HEK293 (cell line): ENCODE measurements around the gene LINGO1.
A peak's percentile ranks its signal among the peaks of the same experiment; 100 is the strongest.

Source experiments
- CTCF ChIA-PET: fragments of 350-600 bp; formaldehyde crosslinking; extraction: SDS; loops from one replicate; lab custom pipeline; 2021; ENCODE audit warnings: antibody characterized with exemption; lab: Yijun Ruan, JAX
- POLR2A ChIA-PET: fragments of 300-600 bp; formaldehyde crosslinking; extraction: SDS; loops from one replicate; lab custom pipeline; 2020; ENCODE audit warnings: antibody characterized with exemption, inconsistent platforms; lab: Yijun Ruan, JAX
- H3K27ac ChIP-seq: fragments of 200-500 bp; sonication (Bioruptor generic); 2 replicates; pipeline ENCODE4 v1.5.1; 2014; ENCODE audit warnings: low read depth, low read length, control low read depth, inconsistent platforms; ENCODE audit errors: extremely low read depth
- H3K36me3 ChIP-seq, 2 experiments: fragments of 200-500 bp in 1 of 2; sonication (Bioruptor generic) in 1 of 2; 1 replicate in 1 of 2; 2 replicates in 1 of 2; pipeline ENCODE4 v1.5.1; 2014 to 2017; ENCODE audit warnings: inconsistent platforms in 2 of 2, low read length in 2 of 2; ENCODE audit not compliant: control insufficient read depth in 2 of 2, insufficient read depth in 1 of 2
- H3K4me1 ChIP-seq: fragments of 200-500 bp; sonication (Bioruptor generic); 2 replicates; pipeline ENCODE4 v1.5.1; 2014; ENCODE audit warnings: mild to moderate bottlenecking, low read length, inconsistent platforms; ENCODE audit not compliant: control insufficient read depth, insufficient read depth
- H3K4me3 ChIP-seq: 2 replicates; pipeline ENCODE4 v1.5.1; 2011; ENCODE audit warnings: low read depth, mild to moderate bottlenecking, control low read depth, low read length, moderate library complexity
- H3K9me3 ChIP-seq: fragments of 200-500 bp; sonication (Bioruptor generic); 2 replicates; pipeline ENCODE4 v1.5.1; 2014; ENCODE audit warnings: low read depth, low read length, inconsistent platforms; ENCODE audit not compliant: control insufficient read depth, insufficient read depth
- GLIS1 ChIP-seq: fragments of 450-650 bp; formaldehyde crosslinking; IDR thresholded peaks from 2 replicates; pipeline ENCODE4 v1.5.1; 2016; ENCODE audit warnings: missing biosample characterization, missing genetic modification characterization
- HOXC10 ChIP-seq: sonication (generic); formaldehyde crosslinking; IDR thresholded peaks from 2 replicates; pipeline ENCODE4 v1.8.1; 2023; ENCODE audit warnings: mild to moderate bottlenecking, missing genetic modification reagents
- KLF1 ChIP-seq: fragments of 450-650 bp; formaldehyde crosslinking; IDR thresholded peaks from 2 replicates; pipeline ENCODE4 v1.5.1; 2016; ENCODE audit warnings: missing biosample characterization, missing genetic modification characterization
- SCRT2 ChIP-seq: fragments of 450-650 bp; formaldehyde crosslinking; IDR thresholded peaks from 2 replicates; pipeline ENCODE4 v1.5.1; 2016; ENCODE audit warnings: missing biosample characterization, missing genetic modification characterization
- ZFP3 ChIP-seq: fragments of 450-650 bp; formaldehyde crosslinking; IDR thresholded peaks from 2 replicates; pipeline ENCODE4 v1.5.1; 2016; ENCODE audit warnings: low read depth, missing biosample characterization, missing genetic modification characterization
- ZFP41 ChIP-seq: fragments of 450-650 bp; formaldehyde crosslinking; IDR thresholded peaks from 2 replicates; pipeline ENCODE4 v1.5.1; 2016; ENCODE audit warnings: missing biosample characterization, missing genetic modification characterization, borderline replicate concordance
- ZNF280D ChIP-seq: fragments of 450-650 bp; formaldehyde crosslinking; IDR thresholded peaks from 2 replicates; pipeline ENCODE4 v1.5.1; 2016; ENCODE audit warnings: missing biosample characterization, missing genetic modification characterization
- ZNF449 ChIP-seq: fragments of 450-650 bp; formaldehyde crosslinking; IDR thresholded peaks from 2 replicates; pipeline ENCODE4 v1.5.1; 2017; ENCODE audit warnings: missing biosample characterization, mild to moderate bottlenecking, missing genetic modification characterization, moderate library complexity
- ZNF488 ChIP-seq: fragments of 450-650 bp; formaldehyde crosslinking; IDR thresholded peaks from 2 replicates; pipeline ENCODE4 v1.5.1; 2016; ENCODE audit warnings: missing biosample characterization, missing genetic modification characterization
- ZNF580 ChIP-seq: fragments of 450-650 bp; formaldehyde crosslinking; IDR thresholded peaks from 2 replicates; pipeline ENCODE4 v1.5.1; 2016; ENCODE audit warnings: missing biosample characterization, missing genetic modification characterization
- ZNF639 ChIP-seq: fragments of 450-650 bp; formaldehyde crosslinking; IDR thresholded peaks from 2 replicates; pipeline ENCODE4 v1.5.1; 2016; ENCODE audit warnings: missing biosample characterization, missing genetic modification characterization
- ZNF785 ChIP-seq: fragments of 450-650 bp; formaldehyde crosslinking; IDR thresholded peaks from 2 replicates; pipeline ENCODE4 v1.5.1; 2016; ENCODE audit warnings: missing biosample characterization, missing genetic modification characterization
- ZNF843 ChIP-seq: fragments of 450-650 bp; formaldehyde crosslinking; IDR thresholded peaks from 2 replicates; pipeline ENCODE4 v1.5.1; 2016; ENCODE audit warnings: missing biosample characterization, missing genetic modification characterization
- ZSCAN4 ChIP-seq: fragments of 450-650 bp; formaldehyde crosslinking; IDR thresholded peaks from 2 replicates; pipeline ENCODE4 v1.5.1; 2017; ENCODE audit warnings: missing biosample characterization, missing genetic modification characterization

The LINGO1 gene

GRCh38 chr15:77610731-77611130, 22.0 kb downstream of the LINGO1 start:
- POLR2A ChIA-PET: interaction anchor here (1.8 kb wide), 1 partner anchor 19 kb away, joined by 4 read pairs; no protein-coding TSS in a partner anchor
- peaks cover 6% of the 10 kb centered on the region; the same call in 1 of the 2 replicates for H3K4me1 ChIP-seq
- peaks cover 0 to 19% of the 10 kb centered on the region in 2 experiments; a peak in 1 of 3 replicates for H3K36me3 ChIP-seq
- no peak overlapping the region for H3K4me3 ChIP-seq
- TF ChIP-seq GLIS1 (tag by site-specific recombination) (peak; percentile 23; the same call in 1 of the 2 replicates), HOXC10 (CRISPR knock-in tag) (no peak), ZNF639 (no peak)
- CTCF ChIA-PET: no interaction called here
- no peaks in the 10 kb centered on the region for H3K9me3 ChIP-seq
- H3K27ac ChIP-seq: no peak overlapping the region

- TF ChIP-seq ZFP3 (tag by site-specific recombination): no peak
- TF ChIP-seq ZNF580 (tag by site-specific recombination): no peak
- no peak for TF ChIP-seq ZNF280D (tag by site-specific recombination)
- TF ChIP-seq ZNF785 (tag by site-specific recombination): no peak
- TF ChIP-seq SCRT2 (tag by site-specific recombination): peak; percentile 62
- TF ChIP-seq ZSCAN4 (tag by site-specific recombination): no peak
- no peak for TF ChIP-seq ZFP41
- no peak for TF ChIP-seq ZNF488 (tag by site-specific recombination)
- peak; percentile 83 for TF ChIP-seq KLF1 (tag by site-specific recombination)
- no peak for TF ChIP-seq ZNF449
- TF ChIP-seq ZNF843: no peak
- ChIA-PET CTCF (interaction anchor here (0.8 to 5.5 kb wide), 6 partner anchors 8 to 1030 kb away, joined by 3 to 55 read pairs (median 10); partner anchors contain the start of gene LINGO1), POLR2A (interaction anchor here (1.8 kb wide), 1 partner anchor 20 kb away, joined by 4 read pairs; no protein-coding TSS in a partner anchor)
- peaks cover 6% of the 10 kb centered on the region; the same call in 1 of the 2 replicates for H3K4me1 ChIP-seq
- H3K36me3 ChIP-seq: peaks cover 0 to 8% of the 10 kb centered on the region in 2 experiments; a peak in 1 of 3 replicates
- no peak overlapping the region for H3K27ac ChIP-seq
- H3K4me3 ChIP-seq: no peak overlapping the region
- no peaks in the 10 kb centered on the region for H3K9me3 ChIP-seq
Measured at GRCh38 chr15:77609558-77609957, 23.2 kb downstream of the LINGO1 start.
